Measurements from ENCODE around the gene PTGES3.
"Not testable (repeated sequence)": the region's sequence is repeated elsewhere in the genome, so short reads cannot be mapped to it uniquely, and the experiment has no call there.

PTGES3 gene

GRCh38 chr12:56714431-56714929 lies 26.4 kb upstream of the PTGES3 start:
- DNase-seq (ENCODE audit: low read depth, low spot score), result no peak
- TF ChIP-seq CTCF (IDR thresholded peaks at IDR 0.05; ENCODE audit: insufficient read depth, low read length, missing control alignments), result no peak
- H3K4me3 ChIP-seq (ENCODE audit: low read depth, low read length), result no peak overlapping the region
- POLR2A ChIA-PET, result interaction anchor here (0.6 to 0.7 kb wide), 2 partner anchors 19 to 26 kb away, joined by 3 read pairs; no protein-coding TSS in a partner anchor
- CTCF ChIA-PET, result interaction anchor here (1.4 kb wide), 1 partner anchor 9 kb away, joined by 3 read pairs; no protein-coding TSS in a partner anchor

GRCh38 chr12:56713345-56713744 lies 25.3 kb upstream of the PTGES3 start:
- no peak for DNase-seq (ENCODE audit: low read depth, low spot score)
- CTCF ChIA-PET, result interaction anchor here (1.0 to 1.4 kb wide), 2 partner anchors 8 to 10 kb away, joined by 3 read pairs; no protein-coding TSS in a partner anchor
- no peak for TF ChIP-seq CTCF (IDR thresholded peaks at IDR 0.05; ENCODE audit: insufficient read depth, low read length, missing control alignments)
- POLR2A ChIA-PET, result no interaction called here
- H3K4me3 ChIP-seq (ENCODE audit: low read depth, low read length), result no peak overlapping the region

- CTCF ChIA-PET, result no interaction called here
Observed at GRCh38 chr12:56709759-56710376, 21.8 kb upstream of the PTGES3 start.

GRCh38 chr12:56704522-56704921 lies 16.4 kb upstream of the PTGES3 start:
- DNase-seq (ENCODE audit: low read depth, low spot score); POLR2A ChIA-PET; H3K4me3 ChIP-seq (ENCODE audit: low read depth, low read length): not testable (repeated sequence)
- CTCF ChIA-PET, result interaction anchor here (1.2 kb wide), 1 partner anchor 301 kb away, joined by 3 read pairs; no protein-coding TSS in a partner anchor

More at GRCh38 chr12:56709759-56710376, 21.8 kb upstream of the PTGES3 start:
- POLR2A ChIA-PET, result interaction anchor here (0.9 to 1.2 kb wide), 2 partner anchors 14 to 16 kb away, joined by 3 to 7 read pairs; partner anchors contain the start of gene NACA
- TF ChIP-seq CTCF (IDR thresholded peaks at IDR 0.05; ENCODE audit: insufficient read depth, low read length, missing control alignments), result no peak
- H3K4me3 ChIP-seq (ENCODE audit: low read depth, low read length), result no peak overlapping the region
- DNase-seq (ENCODE audit: low read depth, low spot score), result no peak

- POLR2A ChIA-PET, result interaction anchor here (0.8 kb wide), 1 partner anchor 11 kb away, joined by 3 read pairs; the partner anchor contains the start of gene PTGES3
- CTCF ChIA-PET, result no interaction called here
- no peak for DNase-seq (ENCODE audit: low read depth, low spot score)
- H3K4me3 ChIP-seq (ENCODE audit: low read depth, low read length), result no peak overlapping the region
- no peak for TF ChIP-seq CTCF (IDR thresholded peaks at IDR 0.05; ENCODE audit: insufficient read depth, low read length, missing control alignments)
Observed at GRCh38 chr12:56699020-56699661, 11.1 kb upstream of the PTGES3 start.

GRCh38 chr12:56695327-56696101 lies 7.4 kb upstream of the PTGES3 start:
- H3K4me3 ChIP-seq (ENCODE audit: low read depth, low read length), result no peak overlapping the region
- CTCF ChIA-PET, result no interaction called here
- POLR2A ChIA-PET, result interaction anchor here (0.7 to 0.8 kb wide), 2 partner anchors 15 to 19 kb away, joined by 3 read pairs; no protein-coding TSS in a partner anchor
- no peak for DNase-seq (ENCODE audit: low read depth, low spot score)
- no peak for TF ChIP-seq CTCF (IDR thresholded peaks at IDR 0.05; ENCODE audit: insufficient read depth, low read length, missing control alignments)

Data from AG04449 (cell line).